ENCODE data around the gene TXNRD3. TPM values are rescaled to one million over a fixed set of nuclear protein-coding genes. Genes with fewer than 3 reads are reported as not detected.

TXNRD3 gene
- total and polyA plus RNA-seq, 8 donors, result 4.4 to 8.3 (median 5.8) TPM

- no peak for ATAC-seq
- H3K9me3 ChIP-seq, result no peaks in the 10 kb centered on the region
- no peaks in the 10 kb centered on the region for H3K4me1 ChIP-seq
- no peak for DNase-seq
- H3K27ac ChIP-seq, result no peak overlapping the region
- H3K4me3 ChIP-seq, result no peak overlapping the region
- no peak for FAIRE-seq
- no peaks in the 10 kb centered on the region for H3K36me3 ChIP-seq
- TF ChIP-seq CTCF (IDR thresholded peaks at IDR 0.05), result no peak
- WGBS, 2 donors, result 81 to 87% methylated on average over 13 of the region's 13 CpGs
- no peaks in the 10 kb centered on the region for H3K27me3 ChIP-seq
- intact Hi-C loops (cut with DNase I), result loop anchor here in 1 of 3 donors (10.0 kb wide), 1 partner anchor 876 kb away; no protein-coding TSS in a partner anchor
These were observed 13.8 kb upstream of the TXNRD3 start for GRCh38 chr3:126668450-126669401.

- Histone ChIP-seq H3K4me1 (no peaks in the 10 kb centered on the region), H3K36me3 (no peaks in the 10 kb centered on the region), H3K27ac (no peak overlapping the region), H3K9me3 (no peaks in the 10 kb centered on the region), H3K27me3 (no peaks in the 10 kb centered on the region), H3K4me3 (no peak overlapping the region)
- DNase-seq, result no peak
- ATAC-seq, result no peak
- WGBS, 2 donors, result 77 to 80% methylated on average over 15 of the region's 15 CpGs
- TF ChIP-seq CTCF (IDR thresholded peaks at IDR 0.05), result no peak
- no peak for FAIRE-seq
- intact Hi-C loops (cut with DNase I), result loop anchor here in 1 of 3 donors (10.0 kb wide), 1 partner anchor 877 kb away; no protein-coding TSS in a partner anchor
These were observed 12.9 kb upstream of the TXNRD3 start for GRCh38 chr3:126667631-126668449.

- no peaks in the 10 kb centered on the region for H3K4me1 ChIP-seq
- no peak overlapping the region for H3K4me3 ChIP-seq
- ATAC-seq (no peak), FAIRE-seq (no peak), DNase-seq (no peak)
- no peaks in the 10 kb centered on the region for H3K9me3 ChIP-seq
- intact Hi-C loops (cut with DNase I), result loop anchor here in 1 of 3 donors (10.0 kb wide), 1 partner anchor 878 kb away; no protein-coding TSS in a partner anchor
- no peaks in the 10 kb centered on the region for H3K36me3 ChIP-seq
- WGBS, 2 donors, result 77 to 83% methylated on average over 13 to 15 of the region's 15 CpGs
- no peak for TF ChIP-seq CTCF (IDR thresholded peaks at IDR 0.05)
- H3K27ac ChIP-seq, result no peak overlapping the region
- H3K27me3 ChIP-seq, result no peaks in the 10 kb centered on the region
These were observed 12.0 kb upstream of the TXNRD3 start for GRCh38 chr3:126666658-126667528.

GRCh38 chr3:126665959-126666657 lies 11.2 kb upstream of the TXNRD3 start:
- no peak for TF ChIP-seq CTCF (IDR thresholded peaks at IDR 0.05)
- intact Hi-C loops (cut with DNase I), result loop anchor here in 1 of 3 donors (10.0 kb wide), 1 partner anchor 879 kb away; no protein-coding TSS in a partner anchor
- no peak for FAIRE-seq
- H3K4me1 ChIP-seq, result no peaks in the 10 kb centered on the region
- H3K9me3 ChIP-seq, result no peaks in the 10 kb centered on the region
- WGBS, 2 donors, result 73 to 76% methylated on average over 15 of the region's 15 CpGs
- ATAC-seq, result no peak
- peaks cover 0 to 4% (median 0%) of the 10 kb centered on the region in 4 donors for H3K27me3 ChIP-seq
- H3K27ac ChIP-seq, result no peak overlapping the region
- H3K36me3 ChIP-seq, result no peaks in the 10 kb centered on the region
- no peak overlapping the region for H3K4me3 ChIP-seq
- no peak for DNase-seq
